Esophagus muscularis mucosa (tissue), 4 donors: ENCODE data around the gene TRIM8.

Experiments
- EP300 ChIP-seq: sonication (generic); formaldehyde crosslinking; IDR thresholded peaks from one replicate; pipeline ENCODE4 v1.6.1; 2017; ENCODE audit warnings: antibody characterized with exemption
- POLR2AphosphoS5 ChIP-seq, 2 donors: sonication (generic); formaldehyde crosslinking; IDR thresholded peaks; one replicate each; pipeline ENCODE4 v1.6.1; 2017; ENCODE audit warnings: antibody characterized with exemption in 2 of 2
- TF ChIP-seq, protein P1 (sequence below), 3 experiments: fragments of 200-600 bp in 2 of 3; fragments of 450-650 bp in 1 of 3; sonication (generic) in 2 of 3; IDR thresholded peaks; one replicate each; pipeline ENCODE4 v1.5.1; 2017 to 2019; ENCODE audit warnings: antibody characterized with exemption in 3 of 3, mild to moderate bottlenecking in 2 of 3, moderate library complexity in 1 of 3

DNA sequence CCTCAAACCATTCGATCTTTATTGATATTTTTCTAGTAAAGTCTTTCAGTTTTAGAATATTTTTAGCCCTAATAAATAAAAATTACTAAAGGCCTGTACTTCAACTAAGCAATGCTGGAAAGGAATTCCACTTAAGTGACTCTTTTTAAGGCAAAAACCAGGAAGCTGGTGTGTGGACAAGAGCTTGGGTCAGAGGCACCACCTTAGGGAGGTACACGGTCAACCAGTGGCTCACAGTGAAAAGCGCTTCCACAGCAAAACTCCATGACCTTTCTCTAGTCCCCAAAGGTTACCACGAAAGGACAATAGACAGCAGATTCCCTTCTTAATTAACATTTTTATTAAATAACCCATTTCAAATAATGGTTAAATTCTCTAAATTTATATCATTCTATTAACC lies 38.7 kb downstream of the TRIM8 start:
- TF ChIP-seq, protein P1, sequence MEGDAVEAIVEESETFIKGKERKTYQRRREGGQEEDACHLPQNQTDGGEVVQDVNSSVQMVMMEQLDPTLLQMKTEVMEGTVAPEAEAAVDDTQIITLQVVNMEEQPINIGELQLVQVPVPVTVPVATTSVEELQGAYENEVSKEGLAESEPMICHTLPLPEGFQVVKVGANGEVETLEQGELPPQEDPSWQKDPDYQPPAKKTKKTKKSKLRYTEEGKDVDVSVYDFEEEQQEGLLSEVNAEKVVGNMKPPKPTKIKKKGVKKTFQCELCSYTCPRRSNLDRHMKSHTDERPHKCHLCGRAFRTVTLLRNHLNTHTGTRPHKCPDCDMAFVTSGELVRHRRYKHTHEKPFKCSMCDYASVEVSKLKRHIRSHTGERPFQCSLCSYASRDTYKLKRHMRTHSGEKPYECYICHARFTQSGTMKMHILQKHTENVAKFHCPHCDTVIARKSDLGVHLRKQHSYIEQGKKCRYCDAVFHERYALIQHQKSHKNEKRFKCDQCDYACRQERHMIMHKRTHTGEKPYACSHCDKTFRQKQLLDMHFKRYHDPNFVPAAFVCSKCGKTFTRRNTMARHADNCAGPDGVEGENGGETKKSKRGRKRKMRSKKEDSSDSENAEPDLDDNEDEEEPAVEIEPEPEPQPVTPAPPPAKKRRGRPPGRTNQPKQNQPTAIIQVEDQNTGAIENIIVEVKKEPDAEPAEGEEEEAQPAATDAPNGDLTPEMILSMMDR (IDR thresholded peaks at IDR 0.05): no peak
- no peak for TF ChIP-seq POLR2AphosphoS5 (IDR thresholded peaks at IDR 0.05)
- TF ChIP-seq EP300: no peak
